ENCODE data around the gene S100A13.

DNA sequence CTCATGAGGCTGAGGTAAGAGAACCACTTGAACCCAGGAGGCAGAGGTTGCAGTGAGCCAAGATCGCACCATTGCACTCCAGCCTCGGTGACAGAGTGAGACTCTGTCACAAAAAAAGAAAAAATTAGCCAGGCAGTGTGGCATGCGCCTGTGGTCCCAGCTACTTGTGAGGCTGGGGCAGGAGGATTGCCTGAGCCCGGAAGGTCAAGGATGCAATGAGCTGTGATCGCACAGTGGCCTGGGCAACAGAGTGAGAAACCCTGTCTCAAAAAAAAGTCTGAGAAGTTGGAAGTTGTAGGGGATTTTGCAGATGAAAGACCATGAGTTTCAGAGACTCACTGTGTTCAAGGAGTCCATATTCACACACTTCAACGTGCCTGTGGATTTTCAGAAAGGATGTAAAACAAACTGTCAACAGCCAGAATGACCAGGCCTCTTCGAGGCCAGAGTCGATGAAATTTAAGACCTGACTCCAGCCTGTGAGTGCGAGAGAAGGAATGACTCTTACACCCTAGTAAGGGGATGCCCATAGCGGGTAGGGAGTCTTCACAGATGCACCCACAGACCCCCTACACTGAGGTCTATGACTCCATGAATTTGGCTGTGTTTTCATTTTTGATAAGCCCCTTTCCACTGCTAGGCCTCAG is 2.2 kb downstream of the S100A13 start:
- TF ChIP-seq, protein P1, sequence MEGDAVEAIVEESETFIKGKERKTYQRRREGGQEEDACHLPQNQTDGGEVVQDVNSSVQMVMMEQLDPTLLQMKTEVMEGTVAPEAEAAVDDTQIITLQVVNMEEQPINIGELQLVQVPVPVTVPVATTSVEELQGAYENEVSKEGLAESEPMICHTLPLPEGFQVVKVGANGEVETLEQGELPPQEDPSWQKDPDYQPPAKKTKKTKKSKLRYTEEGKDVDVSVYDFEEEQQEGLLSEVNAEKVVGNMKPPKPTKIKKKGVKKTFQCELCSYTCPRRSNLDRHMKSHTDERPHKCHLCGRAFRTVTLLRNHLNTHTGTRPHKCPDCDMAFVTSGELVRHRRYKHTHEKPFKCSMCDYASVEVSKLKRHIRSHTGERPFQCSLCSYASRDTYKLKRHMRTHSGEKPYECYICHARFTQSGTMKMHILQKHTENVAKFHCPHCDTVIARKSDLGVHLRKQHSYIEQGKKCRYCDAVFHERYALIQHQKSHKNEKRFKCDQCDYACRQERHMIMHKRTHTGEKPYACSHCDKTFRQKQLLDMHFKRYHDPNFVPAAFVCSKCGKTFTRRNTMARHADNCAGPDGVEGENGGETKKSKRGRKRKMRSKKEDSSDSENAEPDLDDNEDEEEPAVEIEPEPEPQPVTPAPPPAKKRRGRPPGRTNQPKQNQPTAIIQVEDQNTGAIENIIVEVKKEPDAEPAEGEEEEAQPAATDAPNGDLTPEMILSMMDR (conservative IDR thresholded peaks at IDR 0.05; ENCODE audit: low read length): no peak
- no peak for TF ChIP-seq EZH2phosphoT487 (IDR thresholded peaks at IDR 0.05; ENCODE audit: borderline replicate concordance, low read depth, low read length)

Measured in OCI-LY7 (cell line).